H1 (cell line): Measurements from ENCODE around the gene AGAP1. TPM values are rescaled to one million over a fixed set of nuclear protein-coding genes. Genes with fewer than 3 reads are reported as not detected.

Source experiments
- CTCF ChIA-PET: fragments of 300-600 bp; sonication (Branson Sonifier 250); formaldehyde crosslinking; loops from one replicate; lab custom pipeline; 2021; ENCODE audit not compliant: partially characterized antibody; lab: Charles Lee
- POLR2A ChIA-PET: fragments of 300-600 bp; sonication (Branson Sonifier 250); formaldehyde crosslinking; loops from one replicate; lab custom pipeline; 2021; ENCODE audit warnings: inconsistent platforms; ENCODE audit not compliant: partially characterized antibody; lab: Charles Lee
- DNase-seq, 2 experiments: peaks; one replicate each; pipeline versions ENCODE4 v3.0.0 to v3.0.0-alpha.2; 2010 to 2022; ENCODE audit warnings: low spot score in 2 of 2, low read depth in 1 of 2, mixed read lengths in 1 of 2
- FAIRE-seq: peaks from 2 replicates; lab custom pipeline; 2011; peaks lifted over from hg19 to GRCh38; lab: Jason Lieb, UNC
- H2AFZ ChIP-seq: 2 replicates; pipeline ENCODE4 v1.8.1; 2012; ENCODE audit warnings: low read length, inconsistent platforms
- H2AK5ac ChIP-seq: 2 replicates; pipeline ENCODE4 v1.6.1; 2013; ENCODE audit warnings: low read depth, low read length
- H2BK120ac ChIP-seq: replicated peaks from 2 replicates; pipeline ENCODE3; 2013; ENCODE audit warnings: low read depth, low read length, inconsistent platforms
- H2BK12ac ChIP-seq: 2 replicates; pipeline ENCODE4 v1.6.1; 2013; ENCODE audit warnings: low read depth, low read length
- H2BK15ac ChIP-seq: 2 replicates; pipeline ENCODE4 v1.6.1; 2013; ENCODE audit warnings: low read length
- H2BK20ac ChIP-seq: 2 replicates; pipeline ENCODE4 v1.6.1; 2013; ENCODE audit warnings: low read length
- H2BK5ac ChIP-seq: 2 replicates; pipeline ENCODE4 v1.6.1; 2013; ENCODE audit warnings: low read depth, low read length
- H3K14ac ChIP-seq: 2 replicates; pipeline ENCODE4 v1.6.1; 2013; ENCODE audit warnings: inconsistent platforms; ENCODE audit not compliant: insufficient read length
- H3K18ac ChIP-seq: 2 replicates; pipeline ENCODE4 v1.6.1; 2013; ENCODE audit warnings: low read length; ENCODE audit errors: extremely low read depth
- H3K23ac ChIP-seq: 2 replicates; pipeline ENCODE4 v1.6.1; 2013; ENCODE audit warnings: inconsistent platforms; ENCODE audit not compliant: insufficient read length
- H3K23me2 ChIP-seq: 2 replicates; pipeline ENCODE4 v1.6.1; 2013; ENCODE audit warnings: low read depth, low read length
- H3K27ac ChIP-seq: 2 replicates; pipeline ENCODE4 v1.6.1; 2011; ENCODE audit warnings: low read depth, low read length, inconsistent platforms
- H3K27me3 ChIP-seq, 4 experiments: replicated peaks in 1 of 4; 1 replicate in 1 of 4; 2 replicates in 3 of 4; pipeline versions ENCODE4 v1.6.1 to v1.8.1; 2011 to 2013; ENCODE audit warnings: low read length in 3 of 4, mild to moderate bottlenecking in 3 of 4, inconsistent platforms in 2 of 4, mixed read lengths in 2 of 4, moderate library complexity in 1 of 4; ENCODE audit not compliant: control insufficient read depth in 3 of 4, insufficient read depth in 3 of 4; ENCODE audit errors: extremely low read depth in 1 of 4
- H3K36me3 ChIP-seq, 4 experiments: 2 replicates each; pipeline versions ENCODE4 v1.6.1 to v1.8.1; 2011 to 2013; ENCODE audit warnings: mild to moderate bottlenecking in 4 of 4, low read length in 3 of 4, moderate library complexity in 2 of 4, control low read depth in 1 of 4, inconsistent platforms in 1 of 4; ENCODE audit not compliant: insufficient read depth in 4 of 4, control insufficient read depth in 2 of 4
- H3K4ac ChIP-seq: replicated peaks from 2 replicates; pipeline ENCODE3; 2013; ENCODE audit warnings: low read length, low read depth, mixed read lengths, inconsistent platforms; ENCODE audit not compliant: insufficient read length
- H3K4me1 ChIP-seq, 4 experiments: replicated peaks in 1 of 4; 1 replicate in 1 of 4; 2 replicates in 3 of 4; pipeline versions ENCODE4 v1.6.1 to v1.8.1; 2011 to 2013; ENCODE audit warnings: low read length in 3 of 4, inconsistent platforms in 2 of 4, mixed read lengths in 1 of 4; ENCODE audit not compliant: insufficient read depth in 4 of 4, control insufficient read depth in 3 of 4
- H3K4me2 ChIP-seq, 2 experiments: 2 replicates each; pipeline versions ENCODE4 v1.6.1 to v1.8.1; 2011 to 2013; ENCODE audit warnings: low read depth in 2 of 2, low read length in 2 of 2, control low read depth in 1 of 2, inconsistent platforms in 1 of 2, mild to moderate bottlenecking in 1 of 2; ENCODE audit not compliant: insufficient read depth in 1 of 2
- H3K4me3 ChIP-seq, 4 experiments: fragments of 200-600, 300-600 bp in 1 of 4; sonication (generic), shearing (Covaris generic), sonication (Bioruptor Twin) in 1 of 4; 2 replicates each; pipeline versions ENCODE4 v1.5.1 to v1.8.1; 2011 to 2016; ENCODE audit warnings: low read length in 4 of 4, low read depth in 3 of 4, control low read depth in 2 of 4, inconsistent platforms in 2 of 4, mild to moderate bottlenecking in 2 of 4, mixed read lengths in 1 of 4, moderate library complexity in 1 of 4; ENCODE audit not compliant: insufficient read depth in 2 of 4; ENCODE audit errors: extremely low read depth in 1 of 4
- H3K56ac ChIP-seq: replicated peaks from 2 replicates; pipeline ENCODE3; 2013; ENCODE audit warnings: low read depth, mild to moderate bottlenecking, mixed read lengths, low read length, inconsistent platforms; ENCODE audit not compliant: insufficient read length
- H3K79me1 ChIP-seq: 2 replicates; pipeline ENCODE4 v1.6.1; 2013; ENCODE audit warnings: low read depth, low read length, control low read depth
- H3K79me2 ChIP-seq, 2 experiments: 2 replicates each; pipeline versions ENCODE4 v1.6.1 to v1.8.1; 2012 to 2013; ENCODE audit warnings: low read length in 2 of 2, mild to moderate bottlenecking in 2 of 2, inconsistent platforms in 1 of 2; ENCODE audit not compliant: insufficient read depth in 2 of 2, control insufficient read depth in 1 of 2
- H3K9ac ChIP-seq, 4 experiments: replicated peaks in 1 of 4; 1 replicate in 1 of 4; 2 replicates in 3 of 4; pipeline versions ENCODE4 v1.6.1 to v1.8.1; 2011 to 2013; ENCODE audit warnings: low read depth in 3 of 4, low read length in 3 of 4, control low read depth in 2 of 4, mild to moderate bottlenecking in 2 of 4, moderate library complexity in 2 of 4, inconsistent platforms in 1 of 4; ENCODE audit errors: extremely low read depth in 1 of 4
- H3K9me3 ChIP-seq, 2 experiments: 2 replicates each; pipeline versions ENCODE4 v1.6.1 to v1.8.1; 2012 to 2013; ENCODE audit warnings: mild to moderate bottlenecking in 2 of 2, moderate library complexity in 2 of 2, control low read depth in 1 of 2, inconsistent platforms in 1 of 2, low read depth in 1 of 2, low read length in 1 of 2, mixed read lengths in 1 of 2; ENCODE audit not compliant: insufficient read depth in 2 of 2
- H4K20me1 ChIP-seq, 2 experiments: replicated peaks in 1 of 2; 2 replicates each; pipeline versions ENCODE3 to v1.8.1; 2011 to 2013; ENCODE audit warnings: inconsistent platforms in 2 of 2, low read length in 2 of 2, mild to moderate bottlenecking in 1 of 2; ENCODE audit not compliant: insufficient read depth in 2 of 2, control insufficient read depth in 1 of 2
- H4K5ac ChIP-seq: 2 replicates; pipeline ENCODE4 v1.6.1; 2013; ENCODE audit warnings: low read length, low read depth, mixed read lengths, inconsistent platforms; ENCODE audit not compliant: insufficient read length
- H4K8ac ChIP-seq: 2 replicates; pipeline ENCODE4 v1.8.0; 2013; ENCODE audit warnings: mild to moderate bottlenecking, moderate library complexity, low read length, inconsistent platforms; ENCODE audit not compliant: insufficient read depth; ENCODE audit errors: extremely low read depth
- H4K91ac ChIP-seq: replicated peaks from 2 replicates; pipeline ENCODE3; 2013; ENCODE audit warnings: low read length, mixed read lengths, inconsistent platforms; ENCODE audit not compliant: insufficient read length
- CBX5 ChIP-seq: fragments of 300-800, 300-1000 bp; sonication (generic); IDR thresholded peaks from 2 replicates; pipeline ENCODE4 v1.7.1; 2016; ENCODE audit warnings: antibody characterized with exemption, low read length, low read depth
- CREB1 ChIP-seq: IDR thresholded peaks from 2 replicates; pipeline ENCODE4 v1.6.1; 2012; ENCODE audit warnings: inconsistent platforms
- CTCF ChIP-seq, 3 experiments: IDR thresholded peaks; 1 replicate in 2 of 3; 2 replicates in 1 of 3; pipeline versions ENCODE4 v1.5.1 to v1.6.1; 2011; ENCODE audit warnings: low read length in 3 of 3, mild to moderate bottlenecking in 3 of 3, inconsistent platforms in 2 of 3, low read depth in 1 of 3, moderate library complexity in 1 of 3; ENCODE audit not compliant: insufficient read depth in 1 of 3; ENCODE audit errors: control extremely low read depth in 1 of 3
- JUND ChIP-seq: IDR thresholded peaks from 2 replicates; pipeline ENCODE4 v1.6.1; 2011; ENCODE audit warnings: mild to moderate bottlenecking, improper control_type of control experiment, low read length
- MAFK ChIP-seq: IDR thresholded peaks from 2 replicates; pipeline ENCODE4 v1.6.1; 2012; ENCODE audit warnings: low read depth, mild to moderate bottlenecking, improper control_type of control experiment, low read length
- MAX ChIP-seq: IDR thresholded peaks from 2 replicates; pipeline ENCODE4 v1.6.1; 2012; ENCODE audit warnings: inconsistent platforms
- RXRA ChIP-seq: IDR thresholded peaks from 2 replicates; pipeline ENCODE4 v1.6.1; 2011; ENCODE audit warnings: low read depth, mild to moderate bottlenecking, low read length, moderate library complexity; ENCODE audit not compliant: insufficient read depth
- SIRT6 ChIP-seq: IDR thresholded peaks from one replicate; pipeline ENCODE4 v1.7.1; 2012; ENCODE audit warnings: low read length, inconsistent platforms
- TAF1 ChIP-seq: IDR thresholded peaks from 2 replicates; pipeline ENCODE4 v1.6.1; 2011; ENCODE audit warnings: mild to moderate bottlenecking, low read depth, low read length
- WGBS, 2 experiments: shearing (Covaris generic) in 1 of 2; methylation state at CpG; one replicate each; pipeline versions ENCODE4 v1.1.6 to v1.1.7; 2013 to 2015; ENCODE audit warnings: low lambda C conversion rate in 2 of 2, mixed read lengths in 2 of 2, inconsistent platforms in 1 of 2, low coverage in 1 of 2, missing lambda C conversion rate in 1 of 2; ENCODE audit not compliant: insufficient replicate concordance in 2 of 2, insufficient coverage in 1 of 2, insufficient read length in 1 of 2; ENCODE audit errors: extremely low coverage in 1 of 2, missing lambda C conversion rate in 1 of 2; 5-methylcytosine and 5-hydroxymethylcytosine counted together
- polyA plus RNA-seq, 7 experiments: library from polyadenylated mRNA; depleted of rRNA in 3 of 7; stranded (reverse) in 5 of 7; unstranded in 2 of 7; fragments of >200 nt in 5 of 7; fragments of 200-250 nt in 2 of 7; gene quantifications; 1 replicate in 5 of 7; 2 replicates in 1 of 7; 4 replicates in 1 of 7; pipeline versions ENCODE4 v1.2.1 to v1.2.3, GENCODE V29; 2011 to 2013; ENCODE audit warnings: missing spikeins in 2 of 7, mixed read lengths in 2 of 7
- total RNA-seq: library from RNA; stranded (reverse); fragmentation: NEBNext Ultra II Directional; extraction: Animal tissue kit (Norgen Biotek cat#: 25700); gene quantifications from 2 replicates; pipeline ENCODE4 v1.2.1, GENCODE V29; 2021

The AGAP1 gene
- total and polyA plus RNA-seq, 2 of the 8 experiments (the other 6 are each of a cell fraction or from before 2014, with no cell fraction given), result 18.1 to 39.4 TPM

GRCh38 chr2:235661167-235661937, 167.5 kb downstream of the AGAP1 start:
- Histone ChIP-seq H3K79me1 (peaks cover 7% of the 10 kb centered on the region; the same call in 1 of the 2 replicates), H3K9me3 (no peaks in the 10 kb centered on the region), H2BK20ac (no peak overlapping the region), H3K23me2 (0 out of 2 replicates have a peak, but pooled peaks cover 2% of the 10 kb centered on the region), H2BK5ac (peak overlapping the region; percentile 52; the same call in 1 of the 2 replicates), H3K4ac (no peak overlapping the region), H4K8ac (no peak overlapping the region; the same call in 1 of the 2 replicates), H4K5ac (no peak overlapping the region), H3K79me2 (peaks cover 0 to 63% of the 10 kb centered on the region in 2 experiments; a peak in 3 of 4 replicates), H3K4me1 (peaks cover 24 to 60% (median 37%) of the 10 kb centered on the region in 4 experiments), H3K23ac (no peak overlapping the region), H3K14ac (no peak overlapping the region), H2BK120ac (no peak overlapping the region), H2AK5ac (0 out of 2 replicates have a peak overlapping the region, but pooled peaks have one; percentile 42), H3K4me3 (no peak overlapping the region), H3K4me2 (peak overlapping the region in 1 of 2 experiments; percentile 21; a peak in 1 of 4 replicates), H2AFZ (no peak overlapping the region), H4K91ac (peak overlapping the region; percentile 22), H4K20me1 (no peaks in the 10 kb centered on the region), H3K36me3 (no peaks in the 10 kb centered on the region), H2BK15ac (0 out of 2 replicates have a peak overlapping the region, but pooled peaks have one; percentile 13), H2BK12ac (peak overlapping the region; percentile 6), H3K27ac (no peak overlapping the region), H3K18ac (peak overlapping the region; percentile 57; the same call in 1 of the 2 replicates), H3K9ac (no peak overlapping the region), H3K27me3 (no peaks in the 10 kb centered on the region), H3K56ac (no peak overlapping the region)
- 90% methylated on average over 17 of the region's 17 CpGs; no CpG with 5 or more reads in 1 of the 2 experiments for WGBS, 2 experiments
- ChIA-PET CTCF (interaction anchor here (0.6 to 4.4 kb wide), 6 partner anchors 9 to 69 kb away, joined by 3 to 27 read pairs (median 4); no protein-coding TSS in a partner anchor), POLR2A (interaction anchor here (0.6 kb wide), 1 partner anchor 137 kb away, joined by 3 read pairs; no protein-coding TSS in a partner anchor)
- no peak for FAIRE-seq
- no peak for DNase-seq
- TF ChIP-seq RXRA (no peak), MAX (no peak), CTCF (IDR thresholded peaks at IDR 0.05; ENCODE audit: control extremely low read depth in 1 of 3, insufficient read depth in 1 of 3, low read depth in 1 of 3, low read length in 3 of 3) (no peak), JUND (no peak), TAF1 (no peak), MAFK (no peak), CREB1 (no peak), CBX5 (no peak), SIRT6 (no peak)
